Measurements from ENCODE around the gene ADAM22.

- TF ChIP-seq POLR2AphosphoS5 (IDR thresholded peaks at IDR 0.05; ENCODE audit: low read depth, low read length) = no peak
- no peak for TF ChIP-seq TAF1 (IDR thresholded peaks at IDR 0.05; ENCODE audit: borderline replicate concordance, insufficient read depth, low read length)
- no peak for TF ChIP-seq REST (IDR thresholded peaks at IDR 0.05; ENCODE audit: insufficient read depth in 1 of 2, low read depth in 2 of 2, low read length in 2 of 2)
- TF ChIP-seq SIN3A (IDR thresholded peaks at IDR 0.05; ENCODE audit: borderline replicate concordance, insufficient read depth, low read length) = no peak
Observed at GRCh38 chr7:88230646-88231045, 296.6 kb downstream of the ADAM22 start.

Data from PFSK-1 (cell line).